Measurements from ENCODE around the gene MS4A13. TPM values are rescaled to one million over a fixed set of nuclear protein-coding genes. Genes with fewer than 3 reads are reported as not detected.

MS4A13 gene
- total RNA-seq, 1 experiment from 2014 or later = not detected

- H4K20me1 ChIP-seq (ENCODE audit: insufficient read depth) = no peaks in the 10 kb centered on the region
- no peak overlapping the region for H2AFZ ChIP-seq (ENCODE audit: low read depth, low read length, poor library complexity, severe bottlenecking)
- no peak for ATAC-seq
- ChIA-PET POLR2A (no interaction called here), RAD21 (ENCODE audit: low non-redundant PET in 1 of 2, low total read pairs in 2 of 2, uncharacterized antibody in 2 of 2, unreplicated experiment in 2 of 2) (no interaction called here), CTCF (interaction anchor here (1.2 kb wide), 1 partner anchor 119 kb away, joined by 5 read pairs; no protein-coding TSS in a partner anchor)
- H3K79me2 ChIP-seq (ENCODE audit: insufficient read depth, low read length) = no peaks in the 10 kb centered on the region
- no peak overlapping the region for H3K4me3 ChIP-seq (replicated peaks in 1 of 2; ENCODE audit: low read depth in 1 of 2, low read length in 2 of 2)
- H3K4me2 ChIP-seq (ENCODE audit: low read length) = no peak overlapping the region
- TF ChIP-seq EGR1 (IDR thresholded peaks at IDR 0.05; ENCODE audit: low read depth) = no peak
- no peak for TF ChIP-seq EZH2phosphoT487 (IDR thresholded peaks at IDR 0.05; ENCODE audit: borderline replicate concordance)
- TF ChIP-seq TCF7L2 (IDR thresholded peaks at IDR 0.05; ENCODE audit: borderline replicate concordance, extremely low read depth, insufficient read depth, insufficient read length) = no peak
- TF ChIP-seq SRF (IDR thresholded peaks at IDR 0.05; ENCODE audit: low read depth) = no peak
- no peak for TF ChIP-seq ELF1 (IDR thresholded peaks at IDR 0.05; ENCODE audit: borderline replicate concordance, low read depth)
- TF ChIP-seq SP1 (IDR thresholded peaks at IDR 0.05; ENCODE audit: low read depth) = no peak
- TF ChIP-seq ATF3 (IDR thresholded peaks at IDR 0.05) = no peak
- TF ChIP-seq EZH2 (IDR thresholded peaks at IDR 0.05) = no peak
- no peak for TF ChIP-seq ZBTB33 (IDR thresholded peaks at IDR 0.05; ENCODE audit: extremely low read depth, insufficient replicate concordance, low read length)
- no peak for TF ChIP-seq MAX (IDR thresholded peaks at IDR 0.05)
- TF ChIP-seq JUND (IDR thresholded peaks at IDR 0.05) = no peak
- no peak for TF ChIP-seq SIN3A (IDR thresholded peaks at IDR 0.05; ENCODE audit: low read depth)
- TF ChIP-seq REST (IDR thresholded peaks at IDR 0.05; ENCODE audit: low read depth) = no peak
- TF ChIP-seq CEBPB (IDR thresholded peaks at IDR 0.05; ENCODE audit: low read depth) = no peak
- TF ChIP-seq ZFX (IDR thresholded peaks at IDR 0.05) = no peak
- no peak for TF ChIP-seq FOSL1 (IDR thresholded peaks at IDR 0.05; ENCODE audit: low read depth)
- TF ChIP-seq ZNF274 (IDR thresholded peaks at IDR 0.05; ENCODE audit: low read depth, low read length) = no peak
- TF ChIP-seq POLR2A (IDR thresholded peaks at IDR 0.05; ENCODE audit: borderline replicate concordance, extremely low read depth, insufficient read depth, insufficient read length) = no peak
- TF ChIP-seq YY1 (IDR thresholded peaks at IDR 0.05; ENCODE audit: extremely low read depth, insufficient replicate concordance, low read depth, low read length) = no peak
- no peak for TF ChIP-seq CTCF (IDR thresholded peaks at IDR 0.05 in 2 of 3, conservative IDR thresholded peaks at IDR 0.05 in 1 of 3; ENCODE audit: borderline replicate concordance in 1 of 3, insufficient read depth in 1 of 3, low read depth in 2 of 3, low read length in 2 of 3)
- BruUV-seq (replicated peaks) = no TSS peak
- H3K9me2 ChIP-seq (ENCODE audit: insufficient read depth) = no peaks in the 10 kb centered on the region
- no peak overlapping the region for H3K27ac ChIP-seq (ENCODE audit: low read depth, low read length)
- no peak for DNase-seq (ENCODE audit: low read depth, low spot score)
- intact Hi-C loops (cut with micrococcal nuclease) = no loop called here
- peaks cover 0 to 2% of the 10 kb centered on the region in 2 experiments; a peak in 1 of 4 replicates for H3K4me1 ChIP-seq (ENCODE audit: control insufficient read depth in 1 of 2, insufficient read depth in 2 of 2, low read length in 2 of 2)
- no peaks in the 10 kb centered on the region for H3K27me3 ChIP-seq (ENCODE audit: insufficient read depth, low read length)
- no peaks in the 10 kb centered on the region for H3K9me3 ChIP-seq (ENCODE audit: control insufficient read depth in 1 of 2, insufficient read depth in 1 of 2, low read depth in 1 of 2, low read length in 2 of 2)
- H3K9ac ChIP-seq (ENCODE audit: low read length) = no peak overlapping the region
- H3K36me3 ChIP-seq (ENCODE audit: control insufficient read depth in 1 of 2, insufficient read depth in 2 of 2, low read length in 2 of 2) = no peaks in the 10 kb centered on the region
These were observed 32.8 kb upstream of the MS4A13 start for GRCh38 chr11:60482361-60482760.

Data from HCT116 (cell line).